BLaER1 treated with 17β-estradiol and CSF1 and Interleukin-3, amounts not matched to agents 10 nM and 100 nM (cell line): ENCODE results near the gene ARID3B.

Experiments used
- H3K27ac ChIP-seq, 11 experiments: shearing (Covaris generic); formaldehyde crosslinking; 2 replicates each; pipeline ENCODE4 v1.8.1; 2022
- H3K27me3 ChIP-seq, 11 experiments: shearing (Covaris generic); formaldehyde crosslinking; 2 replicates each; pipeline ENCODE4 v1.8.1; 2022
- H3K36me3 ChIP-seq, 11 experiments: shearing (Covaris generic); formaldehyde crosslinking; 2 replicates each; pipeline ENCODE4 v1.8.1; 2022
- H3K4me1 ChIP-seq, 10 experiments: shearing (Covaris generic); formaldehyde crosslinking; 2 replicates each; pipeline ENCODE4 v1.8.1; 2022
- H3K4me2 ChIP-seq, 11 experiments: shearing (Covaris generic); formaldehyde crosslinking; 2 replicates each; pipeline ENCODE4 v1.8.1; 2022
- H3K4me3 ChIP-seq, 10 experiments: shearing (Covaris generic); formaldehyde crosslinking; 2 replicates each; pipeline ENCODE4 v1.8.1; 2022
- H3K9ac ChIP-seq, 11 experiments: shearing (Covaris generic); formaldehyde crosslinking; 2 replicates each; pipeline ENCODE4 v1.8.1; 2022
- H3K9me3 ChIP-seq, 11 experiments: shearing (Covaris generic); formaldehyde crosslinking; replicated peaks in 1 of 11; 2 replicates each; pipeline ENCODE4 v1.8.1; 2022
- H4K20me1 ChIP-seq, 11 experiments: shearing (Covaris generic); formaldehyde crosslinking; 2 replicates each; pipeline ENCODE4 v1.8.1; 2022
- Cebpa-rat ChIP-seq, 11 experiments: shearing (Covaris generic); IDR thresholded peaks; 2 replicates each; pipeline ENCODE4 v1.8.1; 2022

ARID3B gene

DNA sequence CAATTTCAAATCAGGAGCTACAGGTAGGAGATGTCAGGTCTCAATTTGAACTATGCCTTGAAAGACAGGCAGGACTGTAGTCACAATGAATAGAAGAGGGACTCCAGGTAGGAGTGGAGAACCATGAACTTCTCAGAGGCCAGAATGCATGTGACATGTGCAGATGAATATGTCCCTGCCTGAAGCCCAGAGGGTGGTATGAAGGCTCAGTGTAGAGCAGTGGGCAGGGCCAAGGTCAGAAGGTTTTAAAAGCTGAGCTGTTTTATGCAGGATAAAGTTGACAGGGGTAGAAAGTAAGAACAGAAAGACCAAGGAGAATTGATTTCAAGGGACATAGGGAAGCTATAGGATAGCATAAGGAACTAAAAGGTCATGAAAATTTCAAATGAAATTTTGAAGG lies 105.5 kb downstream of the ARID3B start:
- no peak for TF ChIP-seq Cebpa-rat (IDR thresholded peaks at IDR 0.05)
- Histone ChIP-seq H3K36me3 (peaks cover 34 to 84% (median 65%) of the 10 kb centered on the region in 11 experiments), H3K4me1 (peaks cover 10 to 21% (median 13%) of the 10 kb centered on the region in 10 experiments), H3K4me2 (no peak overlapping the region), H3K4me3 (no peak overlapping the region), H3K27ac (no peak overlapping the region), H3K27me3 (no peaks in the 10 kb centered on the region), H3K9ac (no peak overlapping the region), H3K9me3 (no peaks in the 10 kb centered on the region), H4K20me1 (peaks cover 55 to 97% (median 87%) of the 10 kb centered on the region in 11 experiments; a peak in 21 of 22 replicates)
